ENCODE data around the gene CEBPZOS.
"Not testable (repeated sequence)": the region's sequence is repeated elsewhere in the genome, so short reads cannot be mapped to it uniquely, and the experiment has no call there.

CEBPZOS gene

GRCh38 chr2:37195862-37196319, 405 bp upstream of the CEBPZOS start:
- Histone ChIP-seq H3K4me1 (ENCODE audit: insufficient read depth, low read length) (peaks cover 15% of the 10 kb centered on the region), H3K27ac (ENCODE audit: low read depth, low read length) (peak overlapping the region; percentile 98)

GRCh38 chr2:37198681-37199065, 2.4 kb downstream of the CEBPZOS start:
- Histone ChIP-seq H3K4me3 (ENCODE audit: low read depth in 1 of 2, low read length in 2 of 2) (no peak overlapping the region), H3K4me1 (ENCODE audit: insufficient read depth, low read length) (peaks cover 15% of the 10 kb centered on the region), H3K27me3 (ENCODE audit: control insufficient read depth in 1 of 2, insufficient read depth in 2 of 2, low read length in 2 of 2) (no peaks in the 10 kb centered on the region), H3K9ac (ENCODE audit: low read length) (no peak overlapping the region), H3K36me3 (ENCODE audit: insufficient read depth, low read length) (peaks cover 26% of the 10 kb centered on the region), H3K27ac (ENCODE audit: low read depth, low read length) (no peak overlapping the region), H3K9me3 (ENCODE audit: low read length) (no peaks in the 10 kb centered on the region)

More at GRCh38 chr2:37195862-37196319, 405 bp upstream of the CEBPZOS start:
- H3K9me3 ChIP-seq (ENCODE audit: low read length); H3K36me3 ChIP-seq (ENCODE audit: insufficient read depth, low read length); H3K27me3 ChIP-seq (ENCODE audit: control insufficient read depth in 1 of 2, insufficient read depth in 2 of 2, low read length in 2 of 2): not testable (repeated sequence)
- peak overlapping the region; percentile 45 to 95 for H3K4me3 ChIP-seq (ENCODE audit: low read depth in 1 of 2, low read length in 2 of 2)
- peak overlapping the region; percentile 92 for H3K9ac ChIP-seq (ENCODE audit: low read length)

GRCh38 chr2:37201208-37201607, 4.9 kb downstream of the CEBPZOS start:
- Histone ChIP-seq H3K27ac (ENCODE audit: low read depth, low read length) (no peak overlapping the region), H3K4me1 (ENCODE audit: insufficient read depth, low read length) (peaks cover 11% of the 10 kb centered on the region), H3K4me3 (ENCODE audit: low read depth in 1 of 2, low read length in 2 of 2) (no peak overlapping the region), H3K36me3 (ENCODE audit: insufficient read depth, low read length) (peaks cover 36% of the 10 kb centered on the region), H3K9me3 (ENCODE audit: low read length) (peaks cover 4% of the 10 kb centered on the region), H3K9ac (ENCODE audit: low read length) (no peak overlapping the region), H3K27me3 (ENCODE audit: control insufficient read depth in 1 of 2, insufficient read depth in 2 of 2, low read length in 2 of 2) (no peaks in the 10 kb centered on the region)

GRCh38 chr2:37201766-37202165, 5.5 kb downstream of the CEBPZOS start:
- H3K4me3 ChIP-seq (ENCODE audit: low read depth in 1 of 2, low read length in 2 of 2): no peak overlapping the region
- no peak overlapping the region for H3K27ac ChIP-seq (ENCODE audit: low read depth, low read length)
- peaks cover 11% of the 10 kb centered on the region for H3K4me1 ChIP-seq (ENCODE audit: insufficient read depth, low read length)
- peaks cover 6% of the 10 kb centered on the region for H3K9me3 ChIP-seq (ENCODE audit: low read length)
- peaks cover 41% of the 10 kb centered on the region for H3K36me3 ChIP-seq (ENCODE audit: insufficient read depth, low read length)
- no peak overlapping the region for H3K9ac ChIP-seq (ENCODE audit: low read length)
- H3K27me3 ChIP-seq (ENCODE audit: control insufficient read depth in 1 of 2, insufficient read depth in 2 of 2, low read length in 2 of 2): no peaks in the 10 kb centered on the region

GRCh38 chr2:37203708-37204107, 7.4 kb downstream of the CEBPZOS start:
- Histone ChIP-seq H3K4me1 (ENCODE audit: insufficient read depth, low read length) (no peaks in the 10 kb centered on the region), H3K9ac (ENCODE audit: low read length) (no peak overlapping the region), H3K4me3 (ENCODE audit: low read depth in 1 of 2, low read length in 2 of 2) (no peak overlapping the region), H3K36me3 (ENCODE audit: insufficient read depth, low read length) (peaks cover 52% of the 10 kb centered on the region), H3K27ac (ENCODE audit: low read depth, low read length) (no peak overlapping the region), H3K27me3 (ENCODE audit: control insufficient read depth in 1 of 2, insufficient read depth in 2 of 2, low read length in 2 of 2) (no peaks in the 10 kb centered on the region), H3K9me3 (ENCODE audit: low read length) (peaks cover 6% of the 10 kb centered on the region)

GRCh38 chr2:37205071-37205661, 8.9 kb downstream of the CEBPZOS start:
- not testable (repeated sequence) for H3K9ac ChIP-seq (ENCODE audit: low read length); H3K4me1 ChIP-seq (ENCODE audit: insufficient read depth, low read length); H3K27ac ChIP-seq (ENCODE audit: low read depth, low read length); H3K4me3 ChIP-seq (ENCODE audit: low read depth in 1 of 2, low read length in 2 of 2); H3K27me3 ChIP-seq (ENCODE audit: control insufficient read depth in 1 of 2, insufficient read depth in 2 of 2, low read length in 2 of 2)
- peaks cover 66% of the 10 kb centered on the region for H3K36me3 ChIP-seq (ENCODE audit: insufficient read depth, low read length)
- peaks cover 12% of the 10 kb centered on the region for H3K9me3 ChIP-seq (ENCODE audit: low read length)

DNA sequence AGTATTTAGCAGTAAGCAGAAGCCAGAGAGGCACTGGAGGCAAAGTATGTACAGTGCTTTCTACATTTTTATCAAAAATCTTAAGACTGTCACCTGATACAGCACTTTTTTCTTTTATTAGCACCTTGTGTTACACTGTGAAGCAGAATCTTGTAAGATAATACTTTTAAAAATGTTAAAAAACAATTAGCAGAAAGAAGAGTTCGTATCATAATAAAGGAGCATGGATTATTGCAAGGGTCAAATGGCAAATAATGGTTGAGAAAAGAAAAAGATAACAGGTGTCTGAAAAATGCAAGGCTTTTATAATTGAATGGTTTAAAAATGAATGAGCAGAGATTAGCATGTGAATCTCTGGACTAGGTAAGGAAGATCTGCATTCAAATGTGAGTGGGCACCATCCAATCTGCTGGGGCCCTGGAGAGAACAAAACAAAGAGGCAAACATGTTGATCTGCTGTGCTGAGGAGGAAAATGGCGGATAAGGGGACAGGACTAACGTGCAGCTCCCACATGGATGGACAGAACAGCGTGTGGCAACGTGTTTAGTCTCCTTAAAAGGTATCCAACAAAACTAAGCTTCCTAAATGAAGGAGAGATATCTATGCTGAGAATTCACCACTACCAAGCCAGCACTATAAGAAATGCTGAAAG, 9.5 kb downstream of the CEBPZOS start:
- Histone ChIP-seq H3K27me3 (ENCODE audit: control insufficient read depth in 1 of 2, insufficient read depth in 2 of 2, low read length in 2 of 2) (no peaks in the 10 kb centered on the region), H3K36me3 (ENCODE audit: insufficient read depth, low read length) (peaks cover 66% of the 10 kb centered on the region), H3K9ac (ENCODE audit: low read length) (no peak overlapping the region), H3K9me3 (ENCODE audit: low read length) (peaks cover 12% of the 10 kb centered on the region), H3K4me1 (ENCODE audit: insufficient read depth, low read length) (no peaks in the 10 kb centered on the region), H3K4me3 (ENCODE audit: low read depth in 1 of 2, low read length in 2 of 2) (no peak overlapping the region), H3K27ac (ENCODE audit: low read depth, low read length) (no peak overlapping the region)

GRCh38 chr2:37206760-37207159, 10.5 kb downstream of the CEBPZOS start:
- Histone ChIP-seq H3K9me3 (ENCODE audit: low read length) (peaks cover 12% of the 10 kb centered on the region), H3K36me3 (ENCODE audit: insufficient read depth, low read length) (peaks cover 66% of the 10 kb centered on the region)
- not testable (repeated sequence) for H3K27ac ChIP-seq (ENCODE audit: low read depth, low read length); H3K27me3 ChIP-seq (ENCODE audit: control insufficient read depth in 1 of 2, insufficient read depth in 2 of 2, low read length in 2 of 2); H3K4me1 ChIP-seq (ENCODE audit: insufficient read depth, low read length); H3K4me3 ChIP-seq (ENCODE audit: low read depth in 1 of 2, low read length in 2 of 2); H3K9ac ChIP-seq (ENCODE audit: low read length)

GRCh38 chr2:37211212-37211611, 14.9 kb downstream of the CEBPZOS start:
- Histone ChIP-seq H3K36me3 (ENCODE audit: insufficient read depth, low read length) (peaks cover 75% of the 10 kb centered on the region), H3K9me3 (ENCODE audit: low read length) (peaks cover 7% of the 10 kb centered on the region)

GRCh38 chr2:37211939-37212338, 15.6 kb downstream of the CEBPZOS start:
- peaks cover 75% of the 10 kb centered on the region for H3K36me3 ChIP-seq (ENCODE audit: insufficient read depth, low read length)
- H3K4me1 ChIP-seq (ENCODE audit: insufficient read depth, low read length): no peaks in the 10 kb centered on the region
- no peaks in the 10 kb centered on the region for H3K27me3 ChIP-seq (ENCODE audit: control insufficient read depth in 1 of 2, insufficient read depth in 2 of 2, low read length in 2 of 2)
- no peak overlapping the region for H3K27ac ChIP-seq (ENCODE audit: low read depth, low read length)
- H3K9me3 ChIP-seq (ENCODE audit: low read length): peaks cover 6% of the 10 kb centered on the region
- H3K4me3 ChIP-seq (ENCODE audit: low read depth in 1 of 2, low read length in 2 of 2): no peak overlapping the region
- no peak overlapping the region for H3K9ac ChIP-seq (ENCODE audit: low read length)

More at GRCh38 chr2:37211212-37211611, 14.9 kb downstream of the CEBPZOS start:
- Histone ChIP-seq H3K9ac (ENCODE audit: low read length) (no peak overlapping the region), H3K4me1 (ENCODE audit: insufficient read depth, low read length) (no peaks in the 10 kb centered on the region), H3K4me3 (ENCODE audit: low read depth in 1 of 2, low read length in 2 of 2) (no peak overlapping the region), H3K27me3 (ENCODE audit: control insufficient read depth in 1 of 2, insufficient read depth in 2 of 2, low read length in 2 of 2) (no peaks in the 10 kb centered on the region), H3K27ac (ENCODE audit: low read depth, low read length) (no peak overlapping the region)

DNA sequence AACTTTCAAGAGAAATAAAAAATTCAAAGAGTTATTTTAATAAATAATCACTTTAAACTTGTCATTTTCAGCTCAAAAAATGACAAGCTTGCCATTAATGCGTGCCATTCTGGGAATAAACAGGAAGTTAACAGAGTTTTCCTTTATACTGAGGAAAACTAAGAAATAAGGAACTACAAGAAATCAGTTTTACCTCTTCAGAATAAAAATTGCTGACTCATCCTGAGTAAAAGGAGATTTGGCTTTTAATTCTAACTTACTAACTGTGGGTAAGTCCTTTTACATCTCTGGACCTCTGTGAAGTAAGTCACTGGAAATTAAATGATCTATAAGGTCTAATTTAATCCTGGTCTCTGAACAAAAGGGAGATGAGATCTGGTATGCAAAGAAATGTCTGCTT, 19.0 kb downstream of the CEBPZOS start:
- Histone ChIP-seq H3K4me3 (ENCODE audit: low read depth in 1 of 2, low read length in 2 of 2) (no peak overlapping the region), H3K27ac (ENCODE audit: low read depth, low read length) (no peak overlapping the region), H3K9me3 (ENCODE audit: low read length) (no peaks in the 10 kb centered on the region), H3K9ac (ENCODE audit: low read length) (no peak overlapping the region), H3K4me1 (ENCODE audit: insufficient read depth, low read length) (no peaks in the 10 kb centered on the region), H3K36me3 (ENCODE audit: insufficient read depth, low read length) (peaks cover 64% of the 10 kb centered on the region), H3K27me3 (ENCODE audit: control insufficient read depth in 1 of 2, insufficient read depth in 2 of 2, low read length in 2 of 2) (no peaks in the 10 kb centered on the region)

DNA sequence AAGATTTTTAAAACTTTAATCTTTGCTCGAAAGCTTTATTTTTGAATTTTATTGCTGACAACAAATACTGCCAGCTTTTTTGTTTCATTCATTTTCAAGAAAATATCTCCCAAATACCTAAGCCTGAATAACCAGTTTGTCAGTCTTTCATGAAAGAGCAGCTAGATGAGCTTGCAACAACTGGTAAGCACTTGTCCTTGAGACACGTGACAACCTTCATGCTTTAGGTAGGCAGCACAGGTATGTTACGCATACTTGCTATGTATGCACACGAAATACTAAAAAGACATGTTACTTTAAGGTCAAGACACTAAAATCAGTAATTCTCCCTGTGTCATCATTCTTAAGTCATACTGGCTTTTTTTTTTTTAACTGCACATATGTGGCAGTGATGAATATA, 22.8 kb downstream of the CEBPZOS start:
- Histone ChIP-seq H3K9me3 (ENCODE audit: low read length) (no peaks in the 10 kb centered on the region), H3K4me3 (ENCODE audit: low read depth in 1 of 2, low read length in 2 of 2) (no peak overlapping the region), H3K36me3 (ENCODE audit: insufficient read depth, low read length) (peaks cover 61% of the 10 kb centered on the region), H3K27ac (ENCODE audit: low read depth, low read length) (no peak overlapping the region), H3K9ac (ENCODE audit: low read length) (no peak overlapping the region), H3K27me3 (ENCODE audit: control insufficient read depth in 1 of 2, insufficient read depth in 2 of 2, low read length in 2 of 2) (no peaks in the 10 kb centered on the region), H3K4me1 (ENCODE audit: insufficient read depth, low read length) (no peaks in the 10 kb centered on the region)

Measured in muscle layer of colon (tissue), 2 donors.